Dermis blood vessel endothelial cell (primary cell): Measurements from ENCODE around the gene POMGNT1. TPM values are rescaled to one million over a fixed set of nuclear protein-coding genes. Genes with fewer than 3 reads are reported as not detected.

Experiments
- DNase-seq: peaks from one replicate; pipeline ENCODE4 v3.0.0; 2010
- total RNA-seq: library from RNA; depleted of rRNA; stranded (reverse); fragments of >200 nt; gene quantifications from 2 replicates; pipeline ENCODE4 v1.2.3, GENCODE V29; 2014

The POMGNT1 gene
- total RNA-seq, 1 donor from 2014 or later = 42.4 TPM

DNA sequence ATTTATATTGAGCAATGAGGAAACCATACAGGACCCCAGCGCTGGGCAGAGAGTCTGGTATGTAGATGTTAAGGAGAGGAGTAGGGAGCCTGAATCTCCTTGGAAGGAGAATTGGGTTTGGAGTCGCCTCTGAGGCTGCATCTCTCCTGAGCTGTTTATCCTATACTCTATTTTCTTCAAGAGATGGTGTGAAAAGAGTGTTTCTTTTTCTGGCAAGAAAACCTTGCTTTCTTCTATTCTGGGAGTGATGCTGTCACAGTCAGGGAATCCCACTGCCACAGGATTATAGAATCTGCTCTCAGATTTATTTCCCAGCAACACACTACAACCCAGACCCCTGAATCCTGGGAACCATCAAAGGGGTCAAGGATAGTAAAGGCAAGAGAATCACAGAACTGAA lies 8.2 kb upstream of the POMGNT1 start:
- DNase-seq = no peak

DNA sequence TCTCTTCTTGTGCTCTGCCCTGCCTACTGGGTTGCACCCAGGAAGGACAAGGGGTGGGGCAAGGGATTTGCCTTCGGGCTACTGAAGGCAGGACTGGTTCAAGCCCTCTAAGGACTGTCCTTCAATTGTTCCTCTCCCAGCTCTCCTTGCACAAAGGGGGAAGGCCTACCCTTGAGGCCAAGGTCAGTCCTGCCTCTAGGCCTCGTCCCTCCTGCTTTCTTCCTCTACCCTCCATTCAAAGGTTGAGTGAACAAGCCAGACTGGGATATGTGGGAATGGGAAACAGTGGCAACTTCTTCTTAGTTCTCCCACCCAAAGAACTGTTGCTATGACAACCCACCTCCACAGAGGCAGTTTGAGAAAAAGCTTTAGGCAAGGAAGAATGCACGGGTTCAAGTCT lies 7.6 kb upstream of the POMGNT1 start:
- no peak for DNase-seq

DNA sequence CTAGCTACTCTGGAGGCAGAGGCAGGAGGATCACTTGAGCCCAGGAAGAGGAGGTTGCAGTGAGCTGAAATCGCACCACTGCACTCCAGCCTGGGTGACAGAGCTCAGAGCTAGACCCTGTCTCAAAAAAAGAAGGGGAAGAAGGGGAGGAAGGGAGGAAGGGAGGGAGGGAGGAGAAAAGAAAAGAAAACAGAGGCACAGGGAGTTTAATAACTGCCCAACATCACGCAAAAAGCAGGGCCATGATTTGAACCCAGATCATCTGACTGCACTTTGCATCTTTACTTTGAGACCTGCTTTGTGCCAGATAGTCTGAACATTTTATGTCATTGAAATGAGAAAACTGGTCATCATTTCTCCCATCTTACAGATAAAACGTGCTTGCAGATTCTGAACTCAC lies 6.9 kb upstream of the POMGNT1 start:
- no peak for DNase-seq

DNA sequence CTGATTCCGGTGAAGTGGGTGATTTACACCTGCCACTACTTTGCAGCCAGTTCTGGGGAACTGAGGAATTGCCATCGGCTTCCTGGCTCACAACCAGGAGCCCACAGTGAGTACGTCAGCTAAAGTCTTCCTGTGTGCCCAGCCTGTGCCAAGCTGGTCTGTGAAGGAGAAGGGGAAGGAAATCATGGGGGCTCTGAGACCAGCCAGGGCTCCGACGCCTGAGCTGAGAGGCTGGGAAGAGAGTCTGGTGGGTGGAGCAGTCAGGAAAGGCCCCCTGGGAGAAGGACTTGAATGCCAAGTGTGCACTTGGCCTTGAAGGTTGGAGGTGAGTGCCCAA lies 6.1 kb upstream of the POMGNT1 start:
- peak; percentile 30 for DNase-seq

DNA sequence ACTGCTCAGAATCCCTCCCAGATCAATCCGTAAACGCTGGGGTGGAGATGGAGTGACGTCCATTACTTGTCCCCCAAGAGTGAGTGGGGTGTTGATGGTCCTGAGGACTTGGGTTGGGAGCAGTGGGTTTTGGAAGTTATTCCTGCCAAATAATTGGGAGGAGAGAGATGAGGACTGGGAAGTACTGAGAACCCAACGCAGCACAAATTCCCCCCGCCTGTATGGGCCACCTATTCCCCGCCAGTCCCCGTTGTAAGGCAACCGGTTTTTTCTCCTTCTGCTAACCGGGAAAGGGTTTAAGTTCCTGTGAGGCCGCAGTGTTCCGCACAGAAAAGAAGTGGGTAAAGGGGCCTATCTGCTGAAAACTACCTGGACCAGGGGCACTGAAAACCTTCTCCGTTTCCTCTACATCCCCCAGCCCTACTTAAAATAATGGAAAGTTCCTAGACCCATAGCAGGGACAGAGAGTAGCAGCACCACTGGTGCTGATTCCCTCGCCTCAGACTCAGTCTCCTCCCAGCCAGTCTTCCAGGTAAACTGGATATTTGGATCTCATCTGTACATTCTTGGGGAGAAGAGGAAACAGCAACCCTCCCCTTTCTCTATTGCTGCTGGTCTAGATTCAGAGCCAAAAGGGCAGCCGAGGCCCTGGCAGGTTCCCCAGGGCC lies 5.6 kb upstream of the POMGNT1 start:
- peak; percentile 22 for DNase-seq

DNA sequence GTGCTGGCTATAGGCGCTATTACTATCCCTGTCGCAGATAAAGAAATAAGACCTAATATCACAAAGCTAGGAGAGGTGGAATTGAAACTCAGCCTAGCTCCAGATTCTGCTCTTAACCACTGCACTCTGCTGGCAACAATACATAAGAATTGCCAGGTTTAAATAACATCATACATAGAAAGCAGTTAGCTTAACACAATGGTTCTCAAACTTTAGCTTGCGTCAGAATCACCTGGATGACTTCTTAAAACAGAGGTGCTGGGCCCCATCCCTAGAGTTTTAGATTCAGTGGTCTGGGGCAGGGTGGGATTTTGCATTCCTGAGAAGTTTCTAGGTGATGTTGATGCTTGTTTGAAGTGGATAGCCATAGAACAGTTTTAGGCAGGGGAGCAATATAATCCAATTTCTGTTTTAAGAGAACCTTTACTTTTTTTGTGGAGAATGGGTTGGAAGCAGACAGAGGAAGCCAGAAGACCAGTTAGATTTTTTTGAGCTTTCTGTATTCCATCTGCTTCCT lies 1.1 kb upstream of the POMGNT1 start:
- DNase-seq = no peak

DNA sequence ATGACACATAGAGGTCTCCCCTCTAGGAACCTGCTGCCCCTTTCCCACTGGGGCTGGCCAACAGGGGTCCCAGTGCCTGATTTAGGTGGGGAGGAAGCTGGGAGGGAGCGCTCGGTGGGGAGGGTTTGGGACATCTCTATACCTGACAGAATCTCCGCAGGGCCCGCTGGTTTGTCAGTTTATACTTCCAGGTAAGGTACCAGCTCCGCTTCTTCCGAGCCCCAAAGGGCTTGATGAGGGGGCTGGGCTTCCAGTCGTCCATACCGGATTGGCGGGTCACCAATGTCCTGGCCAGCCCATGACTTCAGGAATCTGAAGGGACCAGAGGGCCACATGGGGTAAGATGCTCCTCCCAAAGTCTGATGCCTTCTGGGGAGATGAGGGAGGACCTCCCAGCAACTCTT lies 672 bp downstream of the POMGNT1 start:
- DNase-seq = no peak

DNA sequence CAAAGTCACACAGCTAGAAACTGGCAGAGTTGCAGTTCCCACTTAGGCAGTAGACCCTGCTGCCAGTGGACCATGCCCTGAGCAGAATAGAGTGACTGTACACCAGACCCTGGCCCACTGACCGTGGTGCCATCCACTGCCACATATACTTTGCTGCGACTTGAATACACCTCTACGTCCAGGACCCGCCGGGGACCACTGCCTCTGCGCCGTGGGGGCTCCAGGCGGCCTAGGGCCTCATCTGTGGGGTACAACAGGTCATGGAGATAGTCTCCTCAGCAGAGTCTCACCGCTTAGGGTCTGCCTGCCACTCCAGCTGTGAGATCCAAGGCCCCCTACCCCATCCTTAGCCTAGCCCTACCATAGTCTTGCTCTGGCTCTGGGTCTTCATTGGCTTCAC lies 1.6 kb downstream of the POMGNT1 start:
- no peak for DNase-seq

DNA sequence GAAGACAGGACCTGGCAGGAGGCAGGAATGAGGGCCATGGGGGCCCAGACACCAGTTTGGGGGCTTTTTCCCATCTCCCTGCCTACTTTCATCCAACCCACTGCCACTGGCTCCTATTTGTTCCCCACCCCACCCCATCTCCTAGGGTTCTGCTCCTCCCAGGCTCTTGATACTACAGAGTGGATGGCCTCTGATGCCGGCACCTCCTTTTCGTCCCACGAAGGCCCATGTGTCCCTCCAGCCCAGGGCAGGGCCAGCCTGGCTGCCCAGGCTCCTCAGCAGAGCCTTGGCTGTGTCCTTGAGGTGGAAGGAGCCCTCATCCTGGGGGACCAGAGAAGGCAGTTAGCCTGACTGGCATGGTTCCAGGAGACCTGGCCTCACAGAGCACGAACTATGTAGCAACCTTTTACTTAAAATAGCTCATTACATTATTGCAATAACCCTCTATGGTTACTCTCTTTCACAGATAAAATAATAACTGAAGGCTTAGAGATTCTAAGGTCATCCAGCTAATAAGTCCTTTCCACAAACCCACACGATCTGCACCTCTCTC lies 3.5 kb downstream of the POMGNT1 start:
- no peak for DNase-seq

DNA sequence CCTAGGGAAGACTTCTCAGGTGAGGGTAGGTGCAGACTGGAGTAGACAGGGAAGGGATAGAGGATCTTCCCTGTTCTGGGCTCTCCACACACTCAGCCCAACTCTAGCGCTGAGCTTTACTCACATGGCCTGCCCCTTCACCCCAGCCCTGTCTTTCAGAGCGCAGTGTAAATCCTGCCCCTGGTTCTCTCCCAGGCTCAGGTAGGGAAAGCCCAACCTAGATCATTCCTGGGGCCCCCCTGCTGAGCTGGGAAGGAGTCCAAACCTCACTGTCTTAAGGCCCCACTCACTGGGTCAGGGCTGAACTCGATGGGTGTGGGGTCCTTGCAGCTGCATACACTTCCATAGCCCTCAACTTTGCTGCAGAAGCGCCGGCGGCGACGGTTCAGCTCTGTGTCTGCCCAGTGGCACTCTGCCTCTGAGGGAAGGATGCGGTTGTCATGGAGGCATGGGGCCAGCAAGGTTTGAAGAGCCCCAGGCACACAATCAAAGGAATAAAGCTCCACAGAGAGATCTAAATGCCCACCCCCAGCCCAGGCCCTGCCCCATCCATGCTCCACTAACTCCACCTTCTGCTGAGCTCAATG lies 4.2 kb downstream of the POMGNT1 start:
- no peak for DNase-seq

DNA sequence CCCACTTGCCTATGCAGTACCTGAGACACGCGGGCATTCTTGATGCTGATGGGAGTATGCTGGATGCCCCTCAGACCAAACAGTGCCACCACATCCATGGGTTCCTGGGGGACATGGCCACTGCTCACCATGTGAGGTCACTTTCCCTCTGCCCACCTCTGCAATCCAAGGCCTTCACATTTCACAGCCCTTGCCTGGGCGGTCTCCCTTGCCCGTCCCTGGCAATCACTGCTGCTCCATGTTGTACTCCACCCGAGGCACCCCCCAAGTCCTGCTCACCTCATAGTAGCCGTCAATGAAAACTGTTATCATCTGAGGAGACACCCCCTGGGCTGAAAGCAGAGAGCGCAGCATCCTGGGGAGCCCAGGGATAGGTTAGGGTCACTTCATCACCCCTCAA lies 4.9 kb downstream of the POMGNT1 start:
- no peak for DNase-seq

DNA sequence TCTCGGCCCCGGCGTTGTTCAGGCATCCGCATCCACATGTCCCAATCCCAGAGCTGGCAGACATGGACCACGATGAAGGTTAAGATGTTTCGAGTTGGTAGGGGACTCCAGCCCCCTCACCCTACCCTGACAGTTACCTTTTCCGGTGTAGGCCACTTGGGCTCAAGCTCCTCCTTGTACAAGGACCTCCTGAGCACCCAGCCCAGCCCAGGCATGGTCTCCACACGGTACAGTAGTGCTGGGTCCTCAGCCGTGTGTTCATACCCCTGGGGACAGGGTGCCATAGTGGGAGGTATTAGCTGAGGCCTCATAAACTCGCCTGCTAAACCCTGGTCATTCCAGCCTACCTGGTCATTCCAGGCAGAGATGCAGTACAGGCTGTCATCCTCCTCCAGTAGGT lies 6.1 kb downstream of the POMGNT1 start:
- no peak for DNase-seq

DNA sequence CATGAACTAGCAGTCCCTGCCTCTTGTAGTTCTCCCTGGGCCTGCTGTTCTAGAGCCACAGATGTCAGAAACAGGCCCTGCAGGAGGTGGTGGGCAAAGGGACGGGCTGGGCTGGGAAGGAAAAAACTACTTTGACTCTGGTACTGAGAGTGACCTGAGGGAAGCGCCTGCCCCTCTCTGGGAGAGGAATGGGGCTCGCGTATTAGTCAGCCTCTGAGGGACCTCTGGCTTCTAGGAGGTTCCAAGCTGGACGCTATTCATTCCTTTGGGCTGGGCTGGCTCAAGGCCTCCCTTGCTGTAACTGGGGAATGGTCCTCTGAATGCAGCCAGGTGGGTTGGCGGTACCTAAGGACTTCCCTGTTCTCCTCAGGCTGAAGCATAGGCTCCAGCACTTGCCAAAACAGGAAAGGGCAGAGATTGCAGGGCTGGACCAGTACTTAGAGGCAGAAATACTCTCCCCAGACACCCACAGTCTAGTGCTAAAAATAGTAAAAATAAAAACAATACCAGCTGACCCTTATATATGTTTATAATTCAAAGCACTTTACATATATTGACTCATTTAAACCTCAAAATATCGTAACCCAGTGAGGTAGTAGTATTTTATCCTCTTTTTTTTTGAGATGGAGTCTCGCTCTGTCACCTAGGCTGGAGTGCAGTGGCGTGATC lies 7.1 kb downstream of the POMGNT1 start:
- DNase-seq = no peak

DNA sequence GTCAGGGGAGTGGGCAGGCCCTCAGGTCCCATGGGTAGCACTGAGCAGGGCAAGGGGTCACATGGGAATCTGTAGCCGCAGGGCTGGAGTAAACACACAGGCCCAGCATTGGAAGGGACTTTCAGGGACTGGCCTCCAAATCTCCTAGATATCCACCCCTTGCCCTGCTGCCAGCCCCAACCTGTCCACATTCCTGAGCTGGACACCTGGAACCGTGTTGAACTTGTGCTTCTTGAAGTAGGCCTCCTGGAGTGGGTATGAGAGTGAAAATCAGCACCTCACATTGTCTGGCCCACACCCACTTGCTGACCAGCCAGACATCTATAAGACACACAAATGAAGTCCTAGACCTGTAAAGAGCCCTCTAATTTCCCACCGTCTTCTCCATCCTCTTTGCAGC lies 7.7 kb downstream of the POMGNT1 start:
- DNase-seq = no peak

DNA sequence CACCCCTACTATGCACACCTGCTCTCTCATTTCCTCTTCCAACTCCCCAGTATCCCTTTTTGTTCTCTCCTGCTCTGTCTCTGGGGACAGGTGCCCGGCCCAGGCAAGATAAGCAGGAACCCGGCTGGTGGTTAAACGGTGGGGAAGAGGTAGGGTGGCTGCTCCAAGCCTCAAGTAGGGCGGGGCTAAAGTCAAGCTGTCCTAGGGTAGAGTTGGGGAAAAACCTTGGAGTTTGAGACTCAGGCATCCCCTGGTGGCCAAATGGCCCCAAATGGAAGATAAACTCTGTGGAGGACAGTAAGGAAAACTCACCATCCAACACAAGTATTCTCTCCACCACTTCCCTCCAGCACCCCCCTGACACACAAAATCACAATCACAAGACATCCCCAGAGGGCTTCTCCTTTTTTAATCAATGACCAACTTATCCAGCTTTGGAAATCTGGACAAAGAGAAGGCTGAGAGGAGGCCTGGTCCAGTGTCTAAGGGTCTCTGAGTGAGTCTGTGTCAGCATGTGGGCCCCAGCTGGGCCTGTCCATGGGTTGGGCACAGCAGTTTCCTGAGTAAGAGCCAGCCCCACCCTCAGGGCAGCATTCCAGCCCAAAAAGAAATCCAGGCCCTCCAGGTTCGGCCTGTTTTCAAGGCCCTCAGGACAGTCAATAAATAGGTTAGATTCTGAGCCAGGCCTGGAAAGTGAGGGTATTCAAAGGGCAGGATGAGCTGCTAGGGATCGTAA lies 9.8 kb downstream of the POMGNT1 start:
- DNase-seq = no peak

DNA sequence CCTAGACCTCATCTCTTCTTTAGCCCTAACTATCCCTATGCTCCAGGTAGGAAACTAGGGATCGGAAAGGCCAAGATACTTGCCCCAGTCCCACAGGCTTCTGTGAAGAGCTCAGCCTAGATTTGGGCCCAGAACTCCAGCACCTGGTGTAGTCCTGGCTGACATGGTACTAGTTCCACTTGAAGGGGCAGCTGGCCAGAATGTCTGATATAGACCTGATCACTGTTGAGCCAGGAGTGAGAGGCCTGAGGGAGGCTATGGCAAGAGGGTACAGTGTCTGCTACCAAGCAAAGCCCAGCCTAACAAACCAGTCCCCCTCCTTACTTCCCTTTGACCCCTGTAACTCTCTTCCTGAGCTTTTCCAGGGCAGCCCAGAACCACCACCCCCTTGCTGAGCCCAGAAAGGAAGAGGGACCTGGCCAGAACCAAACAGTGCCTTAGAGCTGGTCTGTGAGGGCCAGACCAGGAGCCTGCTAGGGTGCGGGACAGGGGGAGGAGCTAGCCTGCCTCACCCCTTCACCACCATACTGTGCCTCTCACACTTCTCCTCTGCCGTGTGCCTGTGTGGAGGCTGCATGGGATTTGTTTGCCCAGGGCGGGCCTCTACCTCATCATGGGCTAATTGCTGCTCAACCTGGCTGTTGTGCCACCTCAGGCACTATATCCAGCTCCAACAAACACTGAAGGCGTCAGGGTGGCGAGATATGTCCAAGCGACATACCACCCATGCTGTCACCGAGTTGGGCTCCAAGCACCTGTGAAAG lies 10.9 kb downstream of the POMGNT1 start:
- no peak for DNase-seq

DNA sequence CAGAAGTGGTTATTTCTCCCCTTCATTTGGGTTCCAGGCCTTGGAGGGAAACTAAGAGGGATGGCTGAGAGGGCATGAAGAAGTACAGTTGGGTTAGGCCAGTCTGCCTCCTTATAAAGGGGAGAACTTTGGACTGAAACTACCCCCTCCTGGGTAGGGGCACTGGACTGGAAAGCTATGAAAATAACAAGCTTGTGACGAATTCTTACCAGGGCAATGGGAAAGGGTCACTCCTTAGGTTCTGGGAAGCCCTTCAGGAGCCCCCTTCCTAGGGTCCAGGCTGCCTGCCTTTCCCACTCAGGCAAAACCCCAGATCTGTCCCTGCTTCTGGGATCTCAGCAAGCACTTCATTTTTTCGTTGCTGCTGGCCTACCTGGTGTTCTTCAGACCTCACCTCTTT lies 12.2 kb downstream of the POMGNT1 start:
- no peak for DNase-seq

DNA sequence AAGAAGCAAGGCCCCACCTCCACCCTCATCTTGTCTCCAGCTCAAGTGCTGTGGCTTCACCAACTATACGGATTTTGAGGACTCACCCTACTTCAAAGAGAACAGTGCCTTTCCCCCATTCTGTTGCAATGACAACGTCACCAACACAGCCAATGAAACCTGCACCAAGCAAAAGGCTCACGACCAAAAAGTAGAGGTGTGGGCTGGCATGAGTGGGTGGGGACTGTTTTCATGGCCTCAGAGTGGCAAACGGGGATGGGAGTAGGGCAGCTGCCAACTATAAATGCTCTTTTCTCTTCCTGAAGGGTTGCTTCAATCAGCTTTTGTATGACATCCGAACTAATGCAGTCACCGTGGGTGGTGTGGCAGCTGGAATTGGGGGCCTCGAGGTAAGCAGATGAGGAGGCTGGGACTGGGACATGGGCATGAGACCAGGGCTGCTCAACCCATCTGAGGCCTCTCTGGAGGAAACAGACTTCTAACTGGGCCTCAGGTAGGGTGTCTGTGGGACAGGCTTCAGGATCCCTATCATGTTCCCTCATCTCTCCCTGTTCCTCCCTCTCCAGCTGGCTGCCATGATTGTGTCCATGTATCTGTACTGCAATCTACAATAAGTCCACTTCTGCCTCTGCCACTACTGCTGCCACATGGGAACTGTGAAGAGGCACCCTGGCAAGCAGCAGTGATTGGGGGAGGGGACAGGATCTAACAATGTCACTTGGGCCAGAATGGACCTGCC lies 13.1 kb downstream of the POMGNT1 start:
- DNase-seq = no peak

DNA sequence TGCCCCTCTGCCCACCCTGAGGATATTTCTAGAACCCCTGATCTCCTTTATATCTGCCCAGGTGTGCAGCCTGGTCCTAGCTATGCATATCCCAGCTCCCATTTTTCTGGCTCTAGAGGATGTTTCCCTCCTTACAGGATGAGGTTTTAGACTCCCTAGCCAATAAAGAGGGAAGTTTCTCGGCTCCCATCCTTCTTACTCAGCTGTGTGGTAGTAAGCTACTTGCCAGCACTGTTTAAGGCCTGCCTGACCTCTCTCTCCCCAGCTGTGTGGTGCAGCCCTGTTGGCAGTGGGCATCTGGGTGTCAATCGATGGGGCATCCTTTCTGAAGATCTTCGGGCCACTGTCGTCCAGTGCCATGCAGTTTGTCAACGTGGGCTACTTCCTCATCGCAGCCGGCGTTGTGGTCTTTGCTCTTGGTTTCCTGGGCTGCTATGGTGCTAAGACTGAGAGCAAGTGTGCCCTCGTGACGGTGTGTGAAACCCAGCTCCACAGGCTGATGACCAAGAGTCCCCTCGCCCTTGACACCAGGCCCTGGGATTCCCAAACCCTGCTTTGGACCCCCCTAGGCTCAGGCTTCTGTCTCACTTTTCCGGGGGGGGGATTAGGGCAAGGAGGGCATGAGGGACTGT lies 14.2 kb downstream of the POMGNT1 start:
- no peak for DNase-seq

DNA sequence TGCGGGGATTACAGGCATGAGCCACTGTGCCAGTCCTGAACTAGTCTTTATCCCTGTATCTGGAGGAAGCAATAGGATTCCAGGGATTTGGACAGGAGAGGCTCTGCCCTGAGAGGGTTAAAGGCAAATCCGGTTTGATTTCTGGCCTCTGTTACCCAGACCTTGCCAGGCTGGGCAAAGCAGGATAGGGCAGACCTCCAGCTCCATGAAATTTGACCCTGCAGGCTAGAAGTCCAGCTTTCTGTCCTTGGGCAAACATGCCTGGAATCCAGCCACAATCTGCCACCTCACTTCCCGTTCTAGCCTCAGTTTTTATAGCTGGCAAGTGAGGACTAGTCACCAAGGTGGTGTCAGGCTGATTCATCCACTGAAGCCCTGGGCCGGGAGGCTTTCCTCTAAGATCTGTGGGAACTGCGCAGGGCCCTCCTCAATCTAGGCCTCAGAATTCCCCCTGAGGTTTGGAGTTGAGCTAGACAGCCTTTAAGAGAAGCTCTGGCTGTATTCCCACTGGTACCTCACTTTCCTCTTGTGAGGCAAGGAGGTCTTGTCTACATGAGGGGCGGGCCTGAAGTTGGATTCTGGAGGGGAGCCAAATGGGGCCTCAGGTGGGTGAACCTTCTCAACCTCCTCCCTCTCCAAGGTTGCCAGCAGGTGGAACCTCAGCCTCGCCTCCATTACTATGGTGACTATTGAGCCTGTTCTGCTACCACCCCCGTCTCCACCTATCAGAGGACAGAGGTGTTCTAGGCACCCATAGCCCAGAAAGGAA lies 15.0 kb downstream of the POMGNT1 start:
- peak; percentile 96 for DNase-seq
